Stromal cell of bone marrow (primary cell): Measurements from ENCODE around the gene NUMB.
"Not testable (repeated sequence)": the region's sequence is repeated elsewhere in the genome, so short reads cannot be mapped to it uniquely, and the experiment has no call there.

Experiments used
- DNase-seq: peaks from one replicate; pipeline ENCODE4 v3.0.0-alpha.2; 2012; ENCODE audit warnings: low read depth

NUMB gene

GRCh38 chr14:73359445-73359844, 98.9 kb downstream of the NUMB start:
- DNase-seq, result no peak

GRCh38 chr14:73358187-73358586, 100.2 kb downstream of the NUMB start:
- no peak for DNase-seq

GRCh38 chr14:73349091-73349490, 109.3 kb downstream of the NUMB start:
- not testable (repeated sequence) for DNase-seq

GRCh38 chr14:73344319-73344718, 114.0 kb downstream of the NUMB start:
- DNase-seq, result no peak

GRCh38 chr14:73342670-73343069, 115.7 kb downstream of the NUMB start:
- no peak for DNase-seq

- DNase-seq, result no peak
Measured at GRCh38 chr14:73339846-73340595, 118.3 kb downstream of the NUMB start.

GRCh38 chr14:73339206-73339605, 119.1 kb downstream of the NUMB start:
- DNase-seq, result no peak

- no peak for DNase-seq
Measured at GRCh38 chr14:73338551-73338950, 119.8 kb downstream of the NUMB start.

- no peak for DNase-seq
Measured at GRCh38 chr14:73333031-73333430, 125.3 kb downstream of the NUMB start.

- DNase-seq, result no peak
Measured at GRCh38 chr14:73325630-73326299, 132.6 kb downstream of the NUMB start.

GRCh38 chr14:73325063-73325462, 133.3 kb downstream of the NUMB start:
- DNase-seq, result no peak

GRCh38 chr14:73324533-73324932, 133.8 kb downstream of the NUMB start:
- DNase-seq, result no peak

GRCh38 chr14:73323896-73324399, 134.4 kb downstream of the NUMB start:
- no peak for DNase-seq

GRCh38 chr14:73313151-73313550, 145.2 kb downstream of the NUMB start:
- no peak for DNase-seq

GRCh38 chr14:73312687-73313086, 145.7 kb downstream of the NUMB start:
- no peak for DNase-seq

- DNase-seq, result no peak
Measured at GRCh38 chr14:73311708-73312030, 146.7 kb downstream of the NUMB start.

- not testable (repeated sequence) for DNase-seq
Measured at GRCh38 chr14:73309207-73309606, 149.1 kb downstream of the NUMB start.

- no peak for DNase-seq
Measured at GRCh38 chr14:73307261-73307660, 151.1 kb downstream of the NUMB start.

- DNase-seq, result no peak
Measured at GRCh38 chr14:73305499-73305898, 152.8 kb downstream of the NUMB start.

GRCh38 chr14:73295198-73295796, 163.0 kb downstream of the NUMB start:
- no peak for DNase-seq

- DNase-seq, result no peak
Measured at GRCh38 chr14:73293782-73294781, 164.3 kb downstream of the NUMB start.

- DNase-seq, result no peak
Measured at GRCh38 chr14:73290279-73290678, 168.1 kb downstream of the NUMB start.
